ENCODE data around the gene FLNA.

Gene FLNA

DNA sequence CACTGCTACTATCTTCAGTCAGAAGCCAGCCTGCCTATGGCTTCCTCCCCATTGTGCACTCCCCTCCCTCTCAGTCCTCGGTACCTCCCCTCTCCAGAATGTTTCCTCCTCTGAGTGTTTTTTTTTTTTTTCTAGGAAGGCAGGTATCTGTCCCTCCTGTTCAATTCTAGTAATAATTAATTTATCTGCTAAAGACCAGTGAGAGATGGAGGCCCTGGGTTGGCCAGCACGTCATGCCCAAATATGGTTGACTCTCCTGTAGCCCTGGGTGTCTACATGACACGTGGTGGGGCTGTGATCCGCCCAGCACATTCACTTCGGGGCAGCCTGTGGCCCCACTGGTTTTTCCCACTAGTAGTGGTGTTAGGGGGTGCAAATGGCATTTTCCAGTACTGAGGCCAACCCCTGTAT, 1.8 kb downstream of the FLNA start:
- DNase-seq: peak; percentile 32

DNA sequence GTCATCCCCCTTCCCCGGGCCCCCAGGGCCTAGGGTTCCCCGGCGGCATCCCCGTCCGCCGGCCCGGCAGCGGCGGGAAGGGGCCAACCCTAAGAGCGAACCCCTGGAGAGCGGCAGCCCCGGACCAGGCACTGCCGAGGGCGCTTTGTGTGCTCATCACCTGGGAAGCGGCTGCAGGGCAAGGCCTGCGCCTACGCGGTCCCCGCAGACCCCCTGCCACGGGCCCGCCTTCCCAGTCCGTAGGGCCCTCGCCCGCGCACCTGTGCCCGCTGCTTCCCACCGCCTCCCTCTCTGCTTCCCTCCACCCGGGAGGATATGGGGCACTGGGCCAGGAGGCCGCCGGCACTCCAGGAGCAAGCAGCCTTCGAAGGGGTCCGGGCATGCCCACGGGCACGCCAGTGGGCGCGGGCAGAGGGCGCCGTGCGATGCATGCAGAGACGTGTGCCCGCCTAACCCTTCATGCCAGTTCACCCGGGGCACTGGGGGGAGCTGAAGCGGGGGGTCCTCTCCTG, 2.6 kb downstream of the FLNA start:
- DNase-seq: no peak

DNA sequence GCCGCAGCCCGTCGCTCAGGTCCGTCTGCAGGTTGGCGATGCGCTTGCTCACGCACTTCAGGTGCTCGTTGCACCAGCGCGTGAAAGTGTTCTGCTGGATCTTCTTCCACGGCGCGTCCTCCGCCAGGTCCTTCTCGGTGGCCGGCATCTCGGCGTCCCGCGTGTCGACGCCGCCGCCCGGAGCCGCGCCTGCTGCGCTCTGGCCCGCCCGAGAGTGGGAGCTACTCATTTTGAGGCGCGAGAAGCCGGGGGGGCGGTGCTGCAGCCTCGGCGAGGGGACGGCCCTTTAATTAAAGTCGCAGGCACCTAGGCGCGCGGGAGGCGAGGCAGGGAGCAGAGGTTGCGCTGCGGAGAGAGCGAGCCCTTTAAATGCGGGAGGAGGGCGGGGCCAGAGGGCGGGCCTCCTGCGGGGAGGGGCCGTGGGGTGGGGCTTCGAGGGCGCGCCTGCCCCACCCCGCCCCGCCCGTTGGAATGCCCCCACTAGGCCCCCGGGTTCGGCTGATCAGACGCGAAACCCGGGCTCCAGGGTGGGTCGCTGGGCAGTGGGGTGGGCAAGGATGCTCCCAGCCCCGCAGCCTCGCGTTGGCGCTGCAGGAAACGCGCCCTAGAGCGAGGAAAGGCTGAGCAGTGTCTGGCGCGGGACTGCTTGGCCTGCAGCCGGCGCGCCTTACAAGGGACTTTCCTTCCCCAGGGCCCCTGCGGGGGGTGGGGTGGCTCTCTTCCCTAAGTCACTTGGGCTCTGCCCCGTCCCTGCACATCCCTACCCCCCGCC, 3.2 kb downstream of the FLNA start:
- DNase-seq: peak; percentile 93

DNA sequence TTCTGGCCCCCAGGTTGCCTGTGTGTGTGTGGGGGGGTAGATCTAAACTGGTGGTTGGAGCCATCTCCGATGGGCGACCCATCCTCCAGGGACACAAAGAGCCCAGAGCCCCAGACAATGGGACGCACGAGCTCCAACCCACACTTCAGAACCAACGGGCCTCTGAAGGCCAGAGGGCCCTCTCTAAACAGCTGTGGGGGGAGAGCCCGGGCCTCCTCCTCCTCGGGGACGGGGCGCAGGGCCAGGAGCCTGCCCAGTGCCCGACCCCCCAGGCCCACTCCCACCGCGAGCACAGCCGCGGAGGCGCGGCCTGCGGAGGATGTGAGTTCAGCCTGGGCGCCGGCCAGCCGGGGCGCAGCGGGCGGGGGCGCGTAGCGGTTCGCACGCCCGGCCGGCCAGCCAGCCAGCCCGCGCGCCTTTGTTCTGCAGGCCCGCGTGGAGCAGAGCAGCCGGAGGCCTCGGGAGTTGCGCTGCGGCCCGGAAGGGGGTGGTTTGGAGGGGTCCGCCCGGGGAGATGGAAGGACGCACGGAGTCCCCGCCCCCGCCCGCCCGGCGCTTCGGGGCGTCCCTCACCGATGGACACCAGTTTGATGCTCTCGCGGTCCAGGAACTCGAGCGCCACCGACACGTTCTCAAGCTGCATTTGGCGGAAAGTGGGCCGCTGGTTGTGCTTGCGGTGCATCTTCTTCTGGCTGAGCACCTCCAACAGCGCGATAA, 4.0 kb downstream of the FLNA start:
- peak; percentile 22 for DNase-seq

DNA sequence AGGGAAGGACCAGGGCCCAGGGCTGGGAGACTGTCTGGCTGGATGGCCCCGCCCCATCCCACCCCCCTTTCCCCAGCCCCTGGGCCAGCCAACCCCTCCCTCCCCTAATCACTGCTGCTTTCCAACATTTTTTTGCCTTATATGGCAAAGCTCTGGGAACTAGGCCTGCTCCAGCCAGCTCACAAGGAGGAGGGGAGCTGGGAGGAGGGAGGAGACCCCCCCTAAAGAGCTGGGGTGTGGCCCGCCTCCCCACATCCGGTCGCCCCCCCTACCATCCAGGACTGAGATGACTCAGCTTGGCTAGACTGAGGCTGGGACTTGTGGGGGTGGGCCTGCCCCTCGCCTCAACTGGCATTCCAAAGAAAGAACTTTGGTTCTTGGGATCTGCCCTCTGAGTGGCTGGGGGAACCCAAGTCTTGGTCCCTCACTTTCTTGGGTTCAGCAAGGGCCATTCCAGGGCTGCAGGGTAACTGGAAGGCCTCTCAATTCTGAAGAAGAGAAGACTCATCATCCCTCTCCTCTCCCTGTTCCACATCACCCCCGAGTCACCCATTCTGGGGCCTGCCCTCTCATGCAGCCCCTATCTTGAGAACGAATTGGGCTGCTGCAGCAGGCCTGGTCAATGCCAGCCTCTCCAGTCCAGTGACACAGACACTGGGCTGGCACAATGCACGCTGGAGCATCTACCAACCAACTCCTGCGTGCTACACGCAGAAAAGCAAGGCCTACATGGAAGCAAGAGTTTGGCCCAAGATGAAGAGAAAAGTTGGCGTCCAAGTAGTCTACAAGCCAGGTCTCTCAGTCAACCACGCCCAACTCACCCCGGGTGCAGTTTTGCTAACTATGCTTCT, 4.8 kb downstream of the FLNA start:
- DNase-seq: peak; percentile 79

DNA sequence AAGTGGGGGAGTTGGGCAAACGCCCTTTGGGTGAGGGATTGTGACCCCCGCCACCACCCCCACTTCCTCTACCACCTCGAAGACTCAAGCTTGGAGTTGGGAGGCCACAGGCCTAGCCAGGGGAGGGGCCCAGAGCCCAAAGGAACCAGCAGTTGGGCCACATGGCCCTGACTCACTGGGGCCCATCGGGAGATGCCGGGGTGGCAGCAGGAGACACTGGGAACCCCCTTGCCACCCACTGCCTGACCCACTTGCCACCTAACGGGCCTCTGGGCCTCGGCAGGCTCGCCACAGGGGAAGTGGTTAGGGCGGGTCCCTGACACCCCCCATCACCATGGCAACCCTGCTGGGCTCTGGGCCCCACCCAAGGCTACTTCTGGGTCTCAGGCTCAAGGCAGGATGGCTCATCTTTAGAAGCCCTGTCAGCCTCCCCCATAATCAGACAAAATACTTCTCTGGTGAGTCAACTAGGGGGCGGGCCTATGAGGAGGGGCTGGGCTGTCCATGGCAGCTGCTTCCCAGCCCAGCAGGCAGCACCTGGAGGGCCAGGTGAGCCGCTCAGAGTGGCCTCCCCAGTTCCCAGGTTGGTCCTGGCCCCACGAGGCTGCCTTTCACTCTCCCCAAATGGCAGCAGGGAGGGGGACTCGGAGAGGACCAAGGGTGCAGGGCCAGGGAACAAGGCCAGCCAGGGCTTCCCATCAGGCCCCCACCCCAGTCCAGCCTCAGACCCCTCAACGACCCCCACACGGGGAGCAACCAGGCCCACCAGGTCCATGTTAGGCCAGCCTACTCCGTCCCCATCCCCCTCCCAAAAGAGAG, 5.6 kb downstream of the FLNA start:
- peak; percentile 93 for DNase-seq

DNA sequence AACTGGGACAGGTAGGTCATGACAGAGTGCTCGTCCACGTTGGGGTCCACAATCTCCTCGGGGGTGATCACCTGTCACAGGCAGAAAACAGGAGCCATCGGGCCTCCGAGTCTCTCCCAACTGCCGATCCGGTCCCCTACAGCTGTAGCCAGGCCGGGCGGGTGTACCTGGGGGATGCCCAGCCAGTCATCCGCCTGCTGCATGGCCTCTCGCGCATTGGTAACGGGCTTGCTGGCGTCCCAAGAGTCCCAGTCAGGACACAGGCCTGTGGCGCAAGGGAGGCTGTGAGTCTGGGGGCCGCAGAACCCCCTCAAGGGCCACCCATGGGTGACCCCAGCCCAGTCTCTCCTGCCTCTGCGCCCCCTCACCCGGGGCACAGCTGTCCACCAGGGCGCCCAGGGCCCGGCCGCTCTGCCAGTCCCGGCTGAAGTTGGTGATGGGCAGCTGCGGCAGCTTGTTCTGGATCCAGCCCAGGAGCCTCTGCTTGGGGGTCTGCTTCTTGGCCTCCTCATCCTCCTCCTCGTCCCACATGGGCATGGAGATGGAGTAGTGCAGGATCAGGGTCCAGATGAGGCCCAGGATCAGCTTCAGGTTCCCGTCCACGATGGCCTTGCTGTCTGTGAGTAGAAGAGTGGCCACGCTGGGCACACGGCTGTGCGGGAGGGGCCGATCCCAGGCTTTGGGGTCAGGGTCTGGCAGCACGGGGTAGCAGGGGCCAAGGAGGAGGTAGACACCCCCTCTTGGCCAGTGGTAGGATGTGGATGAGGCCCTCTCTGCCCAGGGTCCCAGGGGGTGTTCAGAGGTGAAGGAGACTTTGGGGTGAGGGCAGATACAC, 6.7 kb downstream of the FLNA start:
- no peak for DNase-seq

DNA sequence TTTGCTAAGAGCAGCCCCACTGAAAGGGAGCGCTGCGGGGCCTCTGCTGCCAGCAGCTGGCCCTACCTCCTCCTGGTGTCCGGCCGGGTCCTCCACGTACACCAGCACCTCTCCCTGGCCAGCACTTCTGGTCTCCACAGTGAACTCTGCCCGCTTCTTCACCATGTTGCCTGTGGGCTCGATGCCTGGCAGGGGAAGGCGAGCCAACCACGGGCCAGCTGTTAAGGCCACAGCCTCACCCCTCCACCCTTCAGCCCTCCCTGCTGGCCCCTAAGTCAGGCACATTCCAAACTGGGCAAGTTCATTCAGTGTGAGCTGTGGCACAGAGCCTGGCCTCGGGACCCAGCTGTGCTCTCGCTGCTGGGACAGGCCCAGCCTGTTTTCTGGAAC, 7.8 kb downstream of the FLNA start:
- DNase-seq: no peak

DNA sequence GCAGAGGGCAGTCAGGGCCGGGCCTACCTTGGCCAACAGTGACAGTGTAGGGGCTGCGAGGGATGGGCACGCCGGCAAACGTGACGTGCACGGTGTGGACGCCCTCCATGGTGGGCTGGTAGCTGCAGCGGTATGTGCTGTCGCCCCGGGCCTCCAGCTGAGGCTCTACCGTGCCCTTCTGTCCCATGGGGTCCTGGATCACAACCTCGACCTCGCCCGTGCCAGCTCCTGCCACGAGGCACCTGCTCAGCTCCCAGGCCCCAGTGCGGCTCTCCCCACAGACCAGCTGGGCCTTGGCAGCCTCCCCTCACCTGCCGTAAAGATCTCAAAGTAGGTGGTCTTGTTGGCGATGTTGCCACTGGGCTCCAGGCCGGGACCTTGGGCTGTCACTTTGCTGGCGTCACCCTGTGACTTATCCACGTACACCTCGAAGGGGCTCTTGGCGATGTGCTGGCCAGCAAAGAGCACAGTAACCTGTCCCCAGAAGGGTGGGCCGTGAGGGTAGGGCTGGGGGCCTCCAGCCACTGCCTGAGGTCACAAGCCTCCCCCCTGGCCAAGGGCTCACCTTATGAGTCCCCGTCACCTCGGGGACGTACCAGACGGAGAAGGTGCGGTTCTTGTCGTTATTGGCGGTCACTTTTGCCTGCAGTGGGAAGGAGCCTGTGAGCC, 8.3 kb downstream of the FLNA start:
- DNase-seq: no peak

DNA sequence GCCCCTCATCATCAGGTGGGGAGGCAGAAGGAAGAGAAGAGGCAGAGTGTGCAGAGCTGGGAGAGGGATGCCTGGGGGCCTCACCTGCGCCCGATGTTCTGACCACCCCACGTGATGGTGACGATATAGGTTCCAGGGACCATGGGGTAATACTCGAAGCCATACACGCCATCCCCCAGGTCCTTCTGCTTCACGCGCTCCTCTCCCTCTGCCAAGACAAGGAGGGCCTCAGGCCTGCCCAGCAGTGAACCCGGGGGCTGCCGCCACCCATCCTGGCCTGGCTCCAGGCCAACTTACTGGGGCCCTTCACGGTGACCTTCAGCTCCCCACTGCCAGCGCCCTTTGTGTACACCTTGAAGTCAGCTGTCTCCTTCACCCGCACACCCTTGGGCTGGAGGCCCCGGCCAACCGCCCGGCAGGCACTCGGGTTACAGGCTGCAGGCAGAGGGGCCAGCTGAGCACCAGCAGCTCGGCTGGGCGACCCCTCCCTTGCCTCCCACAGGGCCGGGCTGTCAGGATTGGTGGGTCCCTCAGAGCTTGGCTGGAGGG, 9.3 kb downstream of the FLNA start:
- no peak for DNase-seq

DNA sequence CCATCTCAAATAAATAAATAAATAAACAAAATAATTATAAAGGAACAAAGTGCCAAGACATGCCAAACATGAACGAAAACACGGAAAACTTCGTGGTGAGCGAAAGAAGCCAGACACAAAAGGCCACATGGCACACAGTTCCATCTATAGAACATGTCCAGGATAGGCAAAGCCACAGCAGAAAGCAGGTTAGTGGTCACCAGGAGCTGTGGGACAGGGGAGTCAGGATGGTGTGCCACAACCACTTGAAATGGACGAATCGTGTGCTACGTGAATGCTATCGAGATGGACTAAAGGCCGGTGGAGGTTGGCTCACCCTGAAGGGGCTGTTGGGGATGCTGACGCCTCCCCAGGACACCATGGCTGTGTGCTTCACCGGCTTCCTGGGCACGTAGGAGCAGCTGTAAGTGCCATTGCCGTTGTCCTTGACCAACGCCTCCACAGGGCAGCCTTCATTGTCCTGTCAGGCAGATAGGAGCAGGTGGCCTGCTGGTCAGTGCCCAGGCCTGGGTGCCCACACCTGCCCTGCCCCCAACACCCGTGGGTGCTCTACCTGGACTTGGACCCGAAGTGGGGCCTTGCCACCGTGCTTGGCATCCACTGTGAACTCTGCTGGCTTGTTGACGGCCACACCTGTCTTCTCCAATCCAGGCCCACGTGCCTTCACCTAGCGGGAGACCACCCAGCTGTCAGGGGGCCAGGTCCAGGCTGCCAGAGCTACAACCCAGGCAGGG, 10.6 kb downstream of the FLNA start:
- DNase-seq: no peak

DNA sequence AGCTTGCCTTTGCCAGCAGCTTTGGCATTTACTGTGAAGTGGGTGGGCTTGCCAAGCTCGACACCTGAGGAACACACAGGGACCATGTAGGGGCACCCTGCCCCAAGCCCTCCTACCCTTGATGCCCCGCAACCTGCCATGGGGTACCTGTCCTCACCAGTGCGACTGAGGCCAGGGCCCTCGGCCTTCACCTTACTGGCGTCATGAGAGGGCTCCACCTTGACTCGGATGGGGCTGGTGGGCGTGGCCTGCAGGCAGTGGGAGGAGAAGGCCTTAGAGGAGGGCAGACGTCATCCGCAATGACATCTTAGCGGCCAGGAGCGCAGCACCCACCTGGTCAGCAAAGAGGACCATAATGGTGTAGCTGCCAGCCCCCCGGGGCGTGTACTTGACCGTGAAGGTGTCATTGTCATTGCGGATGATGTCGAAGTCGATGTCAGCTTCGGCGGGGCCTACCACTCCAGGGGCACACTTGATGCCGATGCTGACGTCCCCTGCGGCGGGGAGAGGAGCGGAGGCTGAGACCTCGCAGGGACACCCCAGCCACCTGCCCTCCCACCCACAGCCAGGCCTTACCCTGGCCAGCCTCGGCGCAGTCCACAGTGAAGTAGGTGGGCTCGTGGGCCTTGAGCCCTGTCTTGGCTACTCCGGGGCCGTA, 12.2 kb downstream of the FLNA start:
- DNase-seq: no peak

DNA sequence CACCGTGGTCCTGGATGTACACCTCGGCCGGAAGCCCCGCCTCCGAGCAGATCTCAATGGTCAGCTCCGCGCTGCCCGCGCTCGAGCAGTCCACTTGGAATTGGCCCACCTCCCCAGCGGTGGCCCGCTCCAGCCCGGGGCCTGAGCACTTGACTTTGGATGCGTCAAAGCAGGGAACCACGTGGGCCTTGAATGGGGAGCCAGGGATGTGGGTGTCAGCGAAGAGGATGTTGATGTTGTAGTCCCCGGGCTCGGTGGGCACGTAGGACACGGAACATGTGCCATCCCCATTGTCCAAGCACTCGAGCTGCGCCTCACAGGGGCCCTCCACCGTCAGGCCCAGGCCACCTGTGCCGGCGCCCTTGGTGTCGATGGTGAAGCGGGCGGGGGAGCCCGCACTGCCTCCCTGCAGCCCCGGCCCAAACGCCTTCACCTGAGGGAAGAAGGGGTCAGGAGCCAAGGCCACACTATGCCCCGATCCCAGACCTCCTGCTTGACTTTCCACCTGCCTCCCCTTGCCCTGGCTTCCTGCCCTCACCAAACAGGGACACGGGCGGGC, 14.2 kb downstream of the FLNA start:
- no peak for DNase-seq

DNA sequence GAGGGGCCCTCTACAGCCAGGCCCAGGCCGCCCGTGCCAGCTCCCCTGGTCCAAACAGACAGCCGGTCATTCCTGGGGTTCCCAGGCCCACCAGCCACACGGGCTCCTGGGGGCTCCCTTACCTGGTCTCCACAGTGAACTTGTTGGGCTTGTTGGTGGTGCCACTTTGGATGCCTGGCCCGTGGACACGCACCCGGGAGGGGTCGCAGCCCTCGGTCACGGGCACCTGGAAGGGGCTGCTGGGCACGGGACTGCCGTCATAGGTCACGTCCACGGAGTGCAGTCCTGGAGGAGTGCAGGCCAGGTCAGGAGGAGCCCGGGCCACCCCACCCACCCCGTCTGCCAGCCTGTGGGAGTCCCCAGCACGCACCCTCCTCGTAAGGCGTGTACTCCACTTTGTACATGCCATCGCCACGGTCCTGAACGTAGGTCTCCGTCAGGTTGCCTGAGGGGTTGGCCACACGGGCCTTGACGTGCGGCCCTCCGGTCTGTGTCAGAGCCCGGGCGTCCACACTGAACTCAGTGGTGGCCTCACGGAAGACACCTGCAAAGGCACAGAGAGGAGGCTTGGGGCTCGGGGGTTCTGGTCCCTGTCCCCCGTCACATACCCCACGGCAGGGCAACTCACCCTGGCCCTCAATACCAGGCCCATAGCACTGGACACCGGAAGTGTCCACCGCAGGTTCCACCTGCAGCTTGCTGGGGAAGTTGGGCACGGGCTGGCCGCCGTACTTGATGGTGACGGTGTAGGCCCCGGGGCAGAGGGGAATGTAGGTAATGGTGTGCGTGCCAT, 14.9 kb downstream of the FLNA start:
- no peak for DNase-seq

DNA sequence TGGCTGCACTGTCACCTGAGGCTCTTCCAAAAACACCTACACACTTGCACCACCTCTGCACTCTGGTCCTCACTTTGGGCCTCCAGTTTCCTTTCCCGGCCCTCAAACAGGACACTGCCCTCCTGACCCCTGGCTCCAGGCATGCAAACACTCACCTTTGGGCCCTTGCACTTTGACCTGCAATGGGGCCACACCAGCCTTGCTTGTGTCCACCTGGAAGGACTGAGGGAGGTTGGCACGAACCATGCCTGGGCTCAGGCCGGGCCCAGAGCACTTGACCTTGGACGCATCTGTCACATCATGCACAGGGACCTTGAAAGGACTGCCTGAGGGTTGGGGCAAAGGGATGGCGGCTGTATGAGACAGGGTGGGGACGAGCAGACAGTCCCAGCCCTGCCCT, 15.6 kb downstream of the FLNA start:
- DNase-seq: no peak

DNA sequence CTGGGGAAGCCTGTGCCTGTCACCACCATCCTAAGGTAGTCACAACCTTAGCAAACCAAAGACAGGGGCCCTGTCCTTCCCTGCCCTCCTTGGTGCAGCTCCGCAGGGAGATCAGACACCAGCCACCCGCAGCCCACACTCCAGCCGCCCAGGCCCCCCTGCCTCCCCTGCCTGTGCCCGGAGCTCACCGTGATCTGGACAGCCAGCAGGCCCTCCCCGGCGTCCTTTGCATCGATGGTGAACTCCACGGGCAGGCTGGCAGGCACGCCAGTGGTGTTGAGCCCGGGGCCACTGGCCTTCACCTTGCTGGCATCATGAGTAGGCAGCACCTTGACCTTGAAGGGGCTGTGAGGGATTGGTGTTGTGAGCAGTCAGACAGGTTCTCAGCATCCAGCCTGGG, 16.4 kb downstream of the FLNA start:
- no peak for DNase-seq

DNA sequence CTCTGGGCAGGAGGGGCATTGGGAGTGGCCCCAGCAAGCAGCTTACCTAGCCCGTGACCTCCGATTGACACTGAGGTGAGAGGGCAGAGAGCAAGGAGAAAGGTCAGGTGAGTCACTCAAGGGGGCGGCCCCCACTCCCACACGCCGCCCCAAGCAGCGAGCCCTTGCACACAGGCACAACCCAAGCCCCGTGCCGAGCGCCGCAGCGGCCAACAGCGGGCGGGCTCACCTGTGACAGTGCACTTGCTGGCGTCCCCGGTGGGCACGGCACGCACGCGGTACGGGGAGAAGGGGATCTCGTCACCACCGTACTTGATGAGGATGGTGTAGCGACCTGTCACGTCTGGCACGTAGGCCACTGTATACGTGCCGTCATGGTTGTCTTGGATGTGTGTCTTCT, 17.2 kb downstream of the FLNA start:
- no peak for DNase-seq

DNA sequence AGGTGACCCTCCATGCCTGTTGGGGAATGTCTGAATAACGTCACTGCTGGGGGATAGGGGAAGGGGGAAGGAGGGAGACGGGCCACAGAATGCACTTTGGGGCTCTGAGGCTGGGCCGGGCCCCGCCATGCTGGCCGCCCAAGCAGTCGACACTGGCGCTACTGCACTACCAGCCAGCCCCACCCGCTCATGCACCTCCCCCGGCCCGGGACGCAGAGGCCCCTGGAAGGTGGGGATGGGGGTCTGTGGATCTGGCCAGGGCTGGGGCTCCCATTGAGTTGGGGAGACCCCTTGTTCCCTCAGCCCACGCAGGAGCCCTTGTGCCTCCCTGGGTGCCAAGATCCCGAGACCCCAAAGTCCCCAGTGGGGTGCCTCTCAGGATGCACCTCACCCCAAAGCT, 17.8 kb downstream of the FLNA start:
- DNase-seq: no peak
